Heart left ventricle (tissue), 16 donors: Measurements from ENCODE around the gene DLGAP1. TPM values are rescaled to one million over a fixed set of nuclear protein-coding genes. Genes with fewer than 3 reads are reported as not detected.

Experiments used
- ATAC-seq, 4 donors: fragments of 200-7000 bp; cut with Tn5 transposase; one replicate each; pipeline ENCODE4 v1.9.1; 2020 to 2022; ENCODE audit warnings: moderate library complexity in 4 of 4, mild to moderate bottlenecking in 3 of 4, moderate number of reproducible peaks in 1 of 4
- DNase-seq, 5 donors: peaks; one replicate each; pipeline ENCODE4 v3.0.0-alpha.2; 2020
- H3K27ac ChIP-seq, 12 donors: fragments of 200-600 bp; sonication (generic) in 4 of 12; one replicate each; pipeline versions ENCODE4 v1.5.0 to v1.8.0; 2016 to 2022; ENCODE audit warnings: mild to moderate bottlenecking in 2 of 12
- H3K27me3 ChIP-seq, 9 donors: fragments of 200-600 bp; sonication (generic) in 2 of 9; one replicate each; pipeline versions ENCODE4 v1.5.1 to v1.8.0; 2016 to 2022; ENCODE audit warnings: mild to moderate bottlenecking in 3 of 9
- H3K36me3 ChIP-seq, 9 donors: fragments of 200-600 bp; sonication (generic) in 2 of 9; one replicate each; pipeline versions ENCODE4 v1.5.0 to v1.8.0; 2018 to 2022; ENCODE audit warnings: mild to moderate bottlenecking in 2 of 9
- H3K4me1 ChIP-seq, 12 donors: fragments of 200-600 bp; sonication (generic) in 4 of 12; one replicate each; pipeline versions ENCODE4 v1.5.0 to v1.8.0; 2016 to 2022; ENCODE audit warnings: mild to moderate bottlenecking in 3 of 12
- H3K4me3 ChIP-seq, 12 donors: fragments of 200-600 bp; sonication (generic) in 4 of 12; one replicate each; pipeline versions ENCODE4 v1.5.0 to v1.8.0; 2017 to 2022; ENCODE audit warnings: mild to moderate bottlenecking in 9 of 12, moderate library complexity in 4 of 12
- H3K9me3 ChIP-seq, 12 donors: fragments of 200-600 bp; sonication (generic) in 4 of 12; one replicate each; pipeline versions ENCODE4 v1.5.0 to v1.8.0; 2016 to 2022; ENCODE audit warnings: mild to moderate bottlenecking in 1 of 12
- CTCF ChIP-seq, 12 donors: fragments of 200-600 bp; sonication (generic) in 4 of 12; IDR thresholded peaks; one replicate each; pipeline versions ENCODE4 v1.5.0 to v1.8.0; 2018 to 2022; ENCODE audit warnings: antibody characterized with exemption in 12 of 12, mild to moderate bottlenecking in 5 of 12
- POLR2A ChIP-seq, 2 donors: fragments of 450-650 bp; IDR thresholded peaks; one replicate each; pipeline ENCODE4 v1.6.1; 2017; ENCODE audit warnings: antibody characterized with exemption in 2 of 2, mild to moderate bottlenecking in 2 of 2, moderate library complexity in 2 of 2
- WGBS, 4 donors: extraction: QIAGEN DNeasy Blood & Tissue Kit in 2 of 4; methylation state at CpG; one replicate each; pipeline versions ENCODE4 v1.1.5 to v1.1.7; 2013 to 2018; 5-methylcytosine and 5-hydroxymethylcytosine counted together
- intact Hi-C, 10 donors: fragments of 100-400 bp; cut with DNase I; formaldehyde crosslinking; loops; one replicate each; pipeline versions ENCODE4 v1.11.1 to v1.14.2; 2022
- polyA plus RNA-seq, 2 donors: library from polyadenylated mRNA; stranded (reverse); fragments of 200-250 nt; gene quantifications; one replicate each; pipeline ENCODE4 v1.2.3, GENCODE V29; 2013
- total RNA-seq, 9 donors: library from RNA; depleted of rRNA in 2 of 9; stranded (reverse); fragments of >200 nt in 2 of 9; fragmentation: NEBNext Ultra II Directional in 3 of 9; extraction: Animal tissue kit (Norgen Biotek cat#: 25700) in 3 of 9; gene quantifications; one replicate each; pipeline versions ENCODE4 v1.1.0 to v1.2.4, GENCODE V29; 2016 to 2023
- donor health status: ischemic (EF 13 %, LVEDD 7.1; RV severe dilation, severe dysfunction).
- donor health status: healthy with polysubstance abuse.
- donor health status: DM: no; HTN: yes; CAD: no.
- donor health status: DM: no; HTN: no; CAD: no.
- donor health status: ischemic (EF 25% LVEDD 6.9; RV normal size, moderate dysfunction).
- donor health status: ischemic (EF 25% LVEDD 5.7; RV mildly dilated, moderate dysfunction).
- donor health status: healthy.
- donor health status: DM: yes; HTN: yes; CAD: no.
- donor health status: ischemic (EF 35%, LVEDD 5.7; RV mildly dilated, moderate dysfunction).
- donor health status: nonischemic (EF 11% LVEDD 7.7; RV severe dilation, severe dysfunction).
- donor health status: DM: yes; HTN: yes; CAD: no.
- donor health status: PGD.
- donor health status: ischemic (EF 29% LVEDD 5.4; RV normal size, mild dysfunction).
- donor health status: nonischemic (EF 23%, LVEDD 6.1; RV moderate dilation, normal function).

DLGAP1 gene
- total and polyA plus RNA-seq, 11 donors = 0.10 to 5.5 (median 0.40) TPM; not detected in 1

- intact Hi-C loops = no loop called here
- Histone ChIP-seq H3K27ac (peak overlapping the region; percentile 70 to 94 (median 87)), H3K36me3 (no peaks in the 10 kb centered on the region), H3K27me3 (no peaks in the 10 kb centered on the region), H3K4me1 (peaks cover 7 to 51% (median 30%) of the 10 kb centered on the region in 12 donors), H3K9me3 (no peaks in the 10 kb centered on the region), H3K4me3 (peak overlapping the region in 11 of 12 donors; percentile 5 to 61 (median 48))
- no peak for ATAC-seq
- WGBS, 4 donors = 20 to 42% (median 27%) methylated on average over 5 of the region's 5 CpGs
- no peak for TF ChIP-seq CTCF (IDR thresholded peaks at IDR 0.05)
- no peak for TF ChIP-seq POLR2A (IDR thresholded peaks at IDR 0.05)
- DNase-seq = no peak
Measured at GRCh38 chr18:3605486-3605952, 849.6 kb downstream of the DLGAP1 start.

- Histone ChIP-seq H3K9me3 (no peaks in the 10 kb centered on the region), H3K4me1 (peaks cover 7 to 51% (median 30%) of the 10 kb centered on the region in 12 donors), H3K4me3 (peak overlapping the region in 10 of 12 donors; percentile 18 to 61 (median 48)), H3K27me3 (no peaks in the 10 kb centered on the region), H3K27ac (peak overlapping the region; percentile 70 to 94 (median 87)), H3K36me3 (no peaks in the 10 kb centered on the region)
- no peak for DNase-seq
- TF ChIP-seq CTCF (IDR thresholded peaks at IDR 0.05) (no peak), POLR2A (IDR thresholded peaks at IDR 0.05) (no peak)
- intact Hi-C loops = loop anchor here in 1 of 10 donors (5.0 kb wide), 1 partner anchor 337 kb away; no protein-coding TSS in a partner anchor
- 18 to 30% (median 23%) methylated on average over 12 of the region's 12 CpGs for WGBS, 4 donors
- peak; percentile 17 to 67 (median 58) for ATAC-seq
Measured at GRCh38 chr18:3604498-3605408, 850.4 kb downstream of the DLGAP1 start.

GRCh38 chr18:3604235-3604497 lies 850.9 kb downstream of the DLGAP1 start:
- H3K27ac ChIP-seq = peak overlapping the region; percentile 70 to 94 (median 87)
- H3K9me3 ChIP-seq = no peaks in the 10 kb centered on the region
- intact Hi-C loops = loop anchor here in 1 of 10 donors (5.0 kb wide), 1 partner anchor 337 kb away; no protein-coding TSS in a partner anchor
- peaks cover 7 to 51% (median 30%) of the 10 kb centered on the region in 12 donors for H3K4me1 ChIP-seq
- WGBS, 4 donors = 32 to 34% (median 33%) methylated on average over 4 of the region's 4 CpGs
- no peaks in the 10 kb centered on the region for H3K36me3 ChIP-seq
- no peaks in the 10 kb centered on the region for H3K27me3 ChIP-seq
- no peak for DNase-seq
- peak overlapping the region in 9 of 12 donors; percentile 34 to 61 (median 49) for H3K4me3 ChIP-seq
- ATAC-seq = no peak
- TF ChIP-seq POLR2A (IDR thresholded peaks at IDR 0.05) (no peak), CTCF (IDR thresholded peaks at IDR 0.05) (no peak)
